ENCODE data around the gene PYGL.

The PYGL gene

GRCh38 chr14:50860478-50861086 lies 83.7 kb downstream of the PYGL start:
- TF ChIP-seq POLR2AphosphoS5 (IDR thresholded peaks at IDR 0.05; ENCODE audit: low read depth, low read length): no peak
- no peak for TF ChIP-seq TAF1 (IDR thresholded peaks at IDR 0.05; ENCODE audit: borderline replicate concordance, low read depth, low read length)
- TF ChIP-seq POLR2A (IDR thresholded peaks at IDR 0.05; ENCODE audit: low read depth, low read length): no peak
- DNase-seq (ENCODE audit: insufficient read length): peak; percentile 53
- FAIRE-seq: peak; percentile 67

GRCh38 chr14:50859296-50859624 lies 85.0 kb downstream of the PYGL start:
- TF ChIP-seq TAF1 (IDR thresholded peaks at IDR 0.05; ENCODE audit: borderline replicate concordance, low read depth, low read length) (no peak), POLR2A (IDR thresholded peaks at IDR 0.05; ENCODE audit: low read depth, low read length) (no peak)
- FAIRE-seq (peak; percentile 24), DNase-seq (ENCODE audit: insufficient read length) (no peak)

- no peak for TF ChIP-seq TAF1 (IDR thresholded peaks at IDR 0.05; ENCODE audit: borderline replicate concordance, low read depth, low read length)
- no peak for TF ChIP-seq POLR2A (IDR thresholded peaks at IDR 0.05; ENCODE audit: low read depth, low read length)
- FAIRE-seq (no peak), DNase-seq (ENCODE audit: insufficient read length) (no peak)
Observed at GRCh38 chr14:50856660-50857059, 87.6 kb downstream of the PYGL start.

- TF ChIP-seq POLR2AphosphoS5 (IDR thresholded peaks at IDR 0.05; ENCODE audit: low read depth, low read length) (no peak), POLR2A (IDR thresholded peaks at IDR 0.05; ENCODE audit: low read depth, low read length) (no peak), TAF1 (IDR thresholded peaks at IDR 0.05; ENCODE audit: borderline replicate concordance, low read depth, low read length) (no peak)
- FAIRE-seq: no peak
- DNase-seq (ENCODE audit: insufficient read length): no peak
Observed at GRCh38 chr14:50855558-50855957, 88.7 kb downstream of the PYGL start.

Data from GM12892 (cell line).